SK-MEL-5 (cell line): ENCODE data around the gene HMCN1. TPM values are rescaled to one million over a fixed set of nuclear protein-coding genes. Genes with fewer than 3 reads are reported as not detected.

Source experiments
- DNase-seq: peaks from one replicate; pipeline ENCODE4 v3.0.0-alpha.2; 2016; ENCODE audit warnings: low read depth, low spot score
- in situ Hi-C: cut with HindIII; loops from 2 replicates; pipeline ENCODE4 v1.10.0; 2016; ENCODE audit warnings: low sequenced_read_pairs, high pct_unique_total_duplicates, low pct_unique_long_range_greater_than_20kb
- total RNA-seq: library from RNA; depleted of rRNA; stranded (reverse); fragments of >200 nt; shearing (Covaris generic); gene quantifications from 2 replicates; pipeline ENCODE4 v1.2.3, GENCODE V29; 2014

Gene HMCN1
- total RNA-seq, 1 experiment from 2014 or later, result 128 TPM

DNA sequence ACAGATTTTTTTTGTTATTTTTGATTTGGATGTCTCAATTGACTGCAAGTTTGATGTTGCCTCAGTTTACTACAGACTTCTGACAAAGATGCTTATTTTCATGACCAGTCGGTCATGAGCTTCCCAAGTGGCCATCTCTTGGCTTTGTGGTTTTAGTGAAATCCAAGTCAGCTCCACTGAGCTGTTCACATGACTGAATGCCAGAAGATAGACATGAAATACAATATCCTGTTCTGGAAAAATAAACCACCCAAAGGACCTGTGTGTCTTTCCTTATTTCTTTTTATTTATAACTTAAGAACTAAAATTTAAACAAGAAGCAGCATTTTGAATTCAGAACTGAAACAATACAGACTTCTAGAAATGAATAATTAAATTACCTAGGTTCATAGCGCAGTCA is 89.3 kb downstream of the HMCN1 start:
- in situ Hi-C loops, result no loop called here
- DNase-seq, result peak; percentile 90

DNA sequence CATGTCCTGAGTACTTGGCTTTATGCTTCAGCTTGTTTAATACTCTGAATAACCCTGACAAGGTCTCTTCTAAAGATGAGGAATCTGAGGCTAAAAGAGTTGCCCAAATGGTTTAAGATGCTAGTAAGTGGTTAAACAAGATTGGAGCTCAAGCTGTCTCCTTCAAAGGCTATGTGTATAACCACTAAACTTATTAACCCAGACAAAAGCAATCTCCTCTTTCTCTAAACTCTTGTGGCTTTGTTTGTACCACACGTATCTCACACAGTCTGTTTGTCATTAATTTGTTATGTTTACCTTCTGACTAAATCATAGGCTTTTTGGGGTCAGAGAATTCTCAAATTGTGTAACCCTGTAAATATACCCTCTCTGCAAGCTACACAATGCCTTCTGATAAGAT is 89.9 kb downstream of the HMCN1 start:
- DNase-seq, result peak; percentile 32
- in situ Hi-C loops, result no loop called here

GRCh38 chr1:185825556-185825955 is 91.4 kb downstream of the HMCN1 start:
- DNase-seq, result peak; percentile 69
- in situ Hi-C loops, result no loop called here

DNA sequence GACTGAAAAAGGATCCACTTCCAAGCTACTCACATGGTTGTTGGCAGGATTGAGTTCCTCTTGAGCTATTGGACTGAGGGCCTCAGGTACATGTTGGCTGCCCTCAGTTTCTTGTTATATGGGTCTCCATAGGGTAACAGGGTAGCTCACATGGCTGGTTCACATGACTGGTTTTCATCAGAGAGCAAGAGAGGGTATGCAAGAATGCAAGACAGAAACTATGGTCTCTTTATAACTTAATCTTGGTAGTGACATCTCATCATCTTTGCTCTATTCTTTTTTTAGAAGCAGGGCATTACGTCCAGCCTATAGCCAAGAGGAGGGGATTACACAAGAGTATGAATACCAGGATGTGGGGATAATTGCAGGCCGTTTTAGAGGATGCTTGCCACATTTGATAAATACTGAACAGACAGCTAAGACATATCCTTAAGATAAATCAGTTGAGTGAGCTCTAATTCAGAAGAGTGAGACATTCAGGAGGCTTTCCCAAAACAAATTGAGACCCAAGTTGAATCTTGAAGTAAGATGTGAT is 100.2 kb downstream of the HMCN1 start:
- peak; percentile 99 for DNase-seq
- in situ Hi-C loops, result no loop called here

DNA sequence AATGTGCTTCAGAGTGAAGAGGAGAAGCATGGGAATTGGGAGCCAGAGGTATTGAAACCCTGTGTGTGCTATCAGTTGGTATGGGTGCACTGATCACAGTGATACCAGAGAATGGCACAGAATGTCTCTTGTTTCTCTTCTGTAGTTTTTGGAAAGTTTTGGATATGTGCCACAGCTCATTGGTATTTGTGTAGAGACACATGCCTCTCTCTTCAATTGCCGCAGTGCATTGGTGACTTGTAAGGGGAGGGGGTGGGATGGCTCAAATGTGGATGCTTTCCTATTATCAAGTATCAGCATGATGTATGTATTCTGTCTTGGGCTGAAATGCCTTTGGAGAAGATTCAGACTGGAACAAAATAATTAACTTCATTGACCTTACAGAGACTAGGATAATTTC is 101.0 kb downstream of the HMCN1 start:
- in situ Hi-C loops, result no loop called here
- DNase-seq, result peak; percentile 79

GRCh38 chr1:185837711-185838110 is 103.5 kb downstream of the HMCN1 start:
- DNase-seq, result no peak
- in situ Hi-C loops, result no loop called here

DNA sequence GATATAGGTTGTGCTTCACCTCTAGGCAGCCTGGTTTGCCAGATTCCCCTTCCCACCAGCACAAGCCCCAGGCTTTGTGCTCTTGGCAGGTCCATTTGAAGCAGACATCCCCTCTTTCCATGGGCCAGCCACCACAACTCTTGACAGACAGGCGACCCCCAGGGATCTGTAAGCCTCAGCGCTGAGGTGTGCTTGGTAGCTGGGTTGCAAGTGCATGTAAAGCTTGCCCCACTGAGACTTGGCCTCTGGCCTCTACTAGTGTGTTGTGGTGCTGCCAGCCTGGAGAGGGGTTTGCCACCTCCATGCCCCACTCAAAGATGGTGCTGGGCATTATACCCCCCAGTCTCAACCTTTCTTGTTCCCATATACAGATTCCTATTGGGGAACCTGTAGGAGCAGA is 103.9 kb downstream of the HMCN1 start:
- in situ Hi-C loops, result no loop called here
- no peak for DNase-seq

DNA sequence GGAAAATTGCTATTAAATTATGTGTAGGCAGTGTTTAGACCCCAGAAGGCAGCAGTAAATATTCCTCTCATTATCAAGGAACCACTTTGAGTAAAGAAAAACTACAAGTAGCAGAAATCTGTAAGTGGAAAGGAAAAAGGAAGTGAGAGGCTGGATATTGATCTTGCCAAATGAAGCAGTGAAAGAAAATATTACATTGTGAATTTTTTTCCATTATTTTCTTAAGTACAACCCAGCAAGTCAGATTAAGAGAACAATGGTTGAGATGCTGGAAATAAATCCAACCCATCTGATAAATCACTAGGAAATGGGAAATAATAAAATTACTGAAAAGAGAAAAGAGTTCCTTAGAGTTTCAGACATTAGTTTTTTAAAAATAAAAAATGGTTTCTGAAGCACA is 106.7 kb downstream of the HMCN1 start:
- in situ Hi-C loops, result no loop called here
- no peak for DNase-seq

DNA sequence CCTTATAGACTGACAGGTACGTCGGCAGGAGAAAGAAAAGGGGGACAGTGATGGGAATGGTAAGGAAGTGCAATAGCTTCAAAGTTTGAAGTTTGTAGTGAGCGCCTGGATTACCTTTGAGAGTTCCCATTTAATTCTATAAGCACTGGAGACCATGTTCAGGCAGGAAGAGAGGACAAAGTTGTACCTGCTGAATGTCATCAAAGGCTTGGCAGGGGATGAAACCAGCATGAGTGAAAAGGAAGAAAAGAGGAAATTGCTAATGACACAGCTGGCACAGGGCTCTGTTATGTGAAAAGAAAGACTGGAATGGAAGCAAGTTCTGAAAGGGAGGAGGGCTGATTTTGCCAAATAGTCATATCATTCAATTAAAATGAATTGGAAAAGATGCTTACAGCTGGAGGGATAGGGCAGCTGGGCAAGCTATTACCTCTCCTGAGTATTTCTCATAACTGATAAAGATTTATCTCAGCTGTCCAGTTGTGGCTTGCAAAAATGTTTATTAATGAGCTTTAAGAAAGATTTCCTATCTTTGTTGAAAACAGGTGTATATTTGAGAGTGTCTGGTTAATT is 109.2 kb downstream of the HMCN1 start:
- in situ Hi-C loops, result no loop called here
- DNase-seq, result no peak

DNA sequence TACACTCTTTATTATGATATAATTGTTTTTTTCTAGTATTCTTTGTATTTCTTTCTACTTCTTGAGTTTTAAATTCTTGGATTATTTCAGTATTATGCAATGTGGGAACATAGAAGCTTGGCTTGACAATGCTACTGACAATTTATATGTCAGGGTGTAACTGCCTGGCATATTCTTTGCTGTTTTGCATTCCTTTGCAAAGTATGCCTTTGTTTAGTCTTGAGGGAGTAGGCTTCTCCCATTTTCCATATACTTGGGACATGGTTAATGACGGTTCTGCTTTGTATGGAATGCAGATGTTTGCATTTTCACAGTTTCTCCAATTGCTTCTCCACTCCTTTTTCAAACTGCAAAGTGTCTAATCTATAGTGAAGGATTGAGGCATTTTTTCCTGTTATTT is 109.8 kb downstream of the HMCN1 start:
- in situ Hi-C loops, result no loop called here
- DNase-seq, result no peak

DNA sequence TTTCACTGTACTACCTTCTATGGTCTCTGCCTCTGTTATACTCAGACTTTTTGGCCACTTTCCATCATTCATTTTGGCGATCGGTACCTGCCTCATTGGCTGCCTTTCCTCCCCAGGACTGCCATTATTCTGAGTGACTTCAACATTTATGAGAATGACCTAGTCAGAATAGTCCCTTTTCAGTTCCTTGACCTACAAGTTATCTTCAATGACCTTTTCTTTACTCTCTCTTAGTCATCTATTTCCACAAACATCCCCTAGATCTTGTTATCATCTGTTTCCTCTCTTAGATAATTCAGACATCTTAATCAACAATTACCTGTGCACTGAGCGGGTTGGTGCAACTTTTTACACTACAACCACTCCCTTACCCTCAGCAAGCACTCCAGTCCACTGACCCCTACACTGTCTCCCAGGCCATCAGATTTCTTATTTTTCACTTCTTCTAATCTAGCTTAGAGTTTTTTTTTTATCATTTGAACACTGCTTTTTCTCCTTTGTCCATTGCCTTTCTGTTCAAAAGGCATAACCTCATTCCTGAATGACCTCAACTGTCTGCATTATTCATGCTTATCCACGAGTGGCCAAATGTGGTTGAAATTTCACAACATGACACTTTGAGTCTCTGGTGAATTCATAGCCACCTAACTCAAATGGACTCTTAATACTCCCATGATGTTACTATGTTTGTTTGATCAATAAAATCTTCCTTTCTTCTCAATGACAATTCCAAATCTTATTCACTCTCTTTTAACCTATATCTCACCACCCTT is 112.7 kb downstream of the HMCN1 start:
- DNase-seq, result no peak
- in situ Hi-C loops, result no loop called here

DNA sequence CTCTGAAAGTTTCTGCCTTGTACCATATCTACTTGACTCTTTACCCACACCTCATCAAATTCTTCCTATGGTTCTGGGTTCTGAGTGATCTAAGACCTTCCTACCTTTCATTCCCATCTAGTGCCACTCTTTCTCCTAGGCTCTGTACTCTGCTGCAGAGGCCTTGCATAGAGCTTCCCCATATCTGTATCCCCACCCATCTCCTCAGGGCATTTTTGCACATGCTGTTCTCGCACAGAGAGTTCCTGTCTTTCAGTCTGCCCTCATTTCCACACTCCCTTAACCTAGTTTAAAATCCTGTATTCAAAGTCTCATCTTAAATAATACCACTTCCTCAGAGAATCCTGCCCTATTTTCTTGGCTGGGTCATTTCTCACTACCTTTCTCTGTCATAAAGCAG is 114.8 kb downstream of the HMCN1 start:
- DNase-seq, result peak; percentile 59
- in situ Hi-C loops, result no loop called here

- peak; percentile 34 for DNase-seq
- in situ Hi-C loops, result no loop called here
Observed at GRCh38 chr1:185850366-185850765, 116.2 kb downstream of the HMCN1 start.

DNA sequence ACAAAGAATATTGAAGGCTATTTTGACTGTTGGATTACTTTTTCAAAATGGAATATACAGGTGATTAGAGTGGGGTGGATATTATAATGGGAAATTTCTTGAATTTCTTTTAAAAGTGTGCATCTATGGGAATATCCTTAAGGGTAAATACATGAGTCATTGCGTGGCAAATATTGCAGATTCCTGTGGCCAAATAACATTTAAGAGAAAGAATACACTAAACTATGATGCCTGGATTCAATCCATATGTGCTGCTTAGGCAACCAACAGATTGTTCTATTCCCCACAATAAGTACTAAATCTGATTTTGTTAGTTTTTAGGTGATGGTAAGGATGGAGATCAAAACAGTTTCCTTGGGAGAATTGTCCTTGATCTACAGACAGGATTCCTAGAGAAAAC is 119.5 kb downstream of the HMCN1 start:
- in situ Hi-C loops, result no loop called here
- DNase-seq, result peak; percentile 44

DNA sequence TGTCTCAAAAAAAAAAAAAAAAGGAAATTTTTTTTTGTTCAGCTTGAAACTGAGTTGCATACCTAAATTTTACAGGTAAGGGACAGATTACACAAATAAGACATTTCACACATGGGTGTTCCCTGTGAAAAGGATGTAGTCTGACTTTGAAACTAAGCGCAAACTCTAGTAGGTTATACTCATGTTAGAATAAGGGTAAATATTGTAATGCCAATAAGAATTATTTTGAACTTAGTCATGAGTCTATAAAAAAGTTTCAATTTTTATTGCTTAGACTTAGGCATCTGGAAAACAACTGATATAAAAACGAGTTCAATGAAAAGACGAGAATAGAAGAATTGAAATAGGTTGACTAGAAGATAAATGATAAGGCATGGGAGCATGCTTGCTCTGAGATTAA is 122.3 kb downstream of the HMCN1 start:
- DNase-seq, result no peak
- in situ Hi-C loops, result no loop called here

- no peak for DNase-seq
- in situ Hi-C loops, result no loop called here
Observed at GRCh38 chr1:185857442-185857841, 123.3 kb downstream of the HMCN1 start.

GRCh38 chr1:185860311-185860710 is 126.1 kb downstream of the HMCN1 start:
- no peak for DNase-seq
- in situ Hi-C loops, result no loop called here

GRCh38 chr1:185860859-185861258 is 126.7 kb downstream of the HMCN1 start:
- in situ Hi-C loops, result no loop called here
- DNase-seq, result no peak

GRCh38 chr1:185861630-185862029 is 127.4 kb downstream of the HMCN1 start:
- in situ Hi-C loops, result no loop called here
- no peak for DNase-seq
